HG02870 (cell line): ENCODE data around the gene SEH1L.

Experiments
- ATAC-seq: cut with Tn5 transposase; IDR thresholded peaks from one replicate; pipeline ENCODE4 v1.9.1; 2021; ENCODE audit warnings: mild to moderate bottlenecking, moderate library complexity; ENCODE audit not compliant: unreplicated experiment

The SEH1L gene

DNA sequence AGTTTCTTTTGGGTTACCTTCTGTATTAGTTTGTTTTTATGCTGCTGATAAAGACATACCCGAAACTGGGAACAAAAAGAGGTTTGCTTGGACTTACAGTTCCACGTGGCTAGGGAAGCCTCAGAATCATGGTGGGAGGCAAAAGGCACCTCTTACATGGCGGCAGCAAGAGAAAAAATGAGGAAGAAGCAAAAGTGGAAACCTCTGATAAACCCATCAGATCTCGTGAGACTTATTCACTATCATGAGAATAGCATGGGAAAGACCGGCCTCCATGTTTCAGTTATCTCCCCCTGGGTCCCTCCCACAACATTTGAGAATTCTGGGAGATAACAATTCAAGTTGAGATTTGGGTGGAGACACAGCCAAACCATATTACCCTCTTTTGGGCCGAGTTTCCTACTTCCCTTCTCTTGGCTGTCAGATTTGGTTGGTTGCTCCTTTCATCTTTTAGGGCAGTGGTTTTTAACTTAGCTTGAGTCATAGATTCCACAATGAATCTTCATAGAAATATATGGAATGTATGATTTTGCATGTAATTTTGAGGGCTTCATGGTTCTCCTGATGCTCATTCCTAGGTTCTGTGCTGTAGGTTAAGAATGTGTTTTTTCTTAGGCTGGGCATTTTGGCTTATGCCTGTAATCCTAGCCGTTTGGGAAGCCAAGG is 87.6 kb downstream of the SEH1L start:
- ATAC-seq: no peak

GRCh38 chr18:13036622-13037320 is 89.0 kb downstream of the SEH1L start:
- no peak for ATAC-seq
